Ishikawa (cell line): ENCODE measurements around the gene SYP.
A peak's percentile ranks its signal among the peaks of the same experiment; 100 is the strongest.

Source experiments
- CEBPB ChIP-seq: IDR thresholded peaks from 2 replicates; pipeline ENCODE4 v1.6.1; 2012
- CREB1 ChIP-seq: IDR thresholded peaks from 2 replicates; pipeline ENCODE4 v1.6.1; 2012; ENCODE audit warnings: low read depth
- EGR1 ChIP-seq: IDR thresholded peaks from 2 replicates; pipeline ENCODE4 v1.6.1; 2012
- EP300 ChIP-seq: IDR thresholded peaks from 2 replicates; pipeline ENCODE4 v1.6.1; 2012; ENCODE audit warnings: borderline replicate concordance
- FOXM1 ChIP-seq: IDR thresholded peaks from 2 replicates; pipeline ENCODE4 v1.6.1; 2012; ENCODE audit warnings: low read depth, borderline replicate concordance
- MAX ChIP-seq: IDR thresholded peaks from 2 replicates; pipeline ENCODE4 v1.6.1; 2012
- NFIC ChIP-seq: IDR thresholded peaks from 2 replicates; pipeline ENCODE4 v1.6.1; 2012
- RAD21 ChIP-seq: IDR thresholded peaks from 2 replicates; pipeline ENCODE4 v1.6.1; 2012; ENCODE audit warnings: low read depth
- REST ChIP-seq: IDR thresholded peaks from 2 replicates; pipeline ENCODE4 v1.6.1; 2012; ENCODE audit warnings: low read depth, mild to moderate bottlenecking
- TAF1 ChIP-seq: IDR thresholded peaks from 2 replicates; pipeline ENCODE4 v1.6.1; 2012; ENCODE audit warnings: low read depth, mild to moderate bottlenecking
- TCF12 ChIP-seq: IDR thresholded peaks from 2 replicates; pipeline ENCODE4 v1.6.1; 2012; ENCODE audit warnings: low read depth
- TEAD4 ChIP-seq: IDR thresholded peaks from 2 replicates; pipeline ENCODE4 v1.6.1; 2012
- USF1 ChIP-seq: IDR thresholded peaks from 2 replicates; pipeline ENCODE4 v1.6.1; 2012
- YY1 ChIP-seq: IDR thresholded peaks from 2 replicates; pipeline ENCODE4 v1.6.1; 2012; ENCODE audit warnings: low read depth
- ZBTB7A ChIP-seq: IDR thresholded peaks from 2 replicates; pipeline ENCODE4 v1.6.1; 2012; ENCODE audit warnings: low read depth

The SYP gene

GRCh38 chrX:49186125-49187027 is 13.6 kb downstream of the SYP start, which contains the start of gene PRICKLE3:
PRICKLE3 (minus strand) TSS chrX:49186373; CDS start chrX:49186297, 76 bp downstream.
- TF ChIP-seq YY1 = 0 out of 2 replicates have a peak, but pooled peaks have one; percentile 37
- no peak for TF ChIP-seq TEAD4
- TF ChIP-seq EP300 = no peak
- no peak for TF ChIP-seq CREB1
- peak; percentile 64 for TF ChIP-seq MAX
- peak; percentile 67 for TF ChIP-seq USF1
- TF ChIP-seq FOXM1 = no peak
- TF ChIP-seq CEBPB = no peak
- no peak for TF ChIP-seq TCF12
- 0 out of 2 replicates have a peak, but pooled peaks have one; percentile 40 for TF ChIP-seq EGR1
- TF ChIP-seq TAF1 = peak; percentile 40; the same call in 1 of the 2 replicates
- peak; percentile 8; the same call in 1 of the 2 replicates for TF ChIP-seq RAD21
- TF ChIP-seq REST = no peak
- TF ChIP-seq ZBTB7A = peak; percentile 73
- no peak for TF ChIP-seq NFIC

GRCh38 chrX:49184294-49185281 is 15.4 kb downstream of the SYP start:
- TF ChIP-seq EGR1 = no peak
- no peak for TF ChIP-seq CEBPB
- TF ChIP-seq CREB1 = no peak
- no peak for TF ChIP-seq TEAD4
- no peak for TF ChIP-seq NFIC
- TF ChIP-seq FOXM1 = no peak
- no peak for TF ChIP-seq YY1
- TF ChIP-seq USF1 = no peak
- TF ChIP-seq TAF1 = no peak
- no peak for TF ChIP-seq REST
- TF ChIP-seq MAX = no peak
- TF ChIP-seq ZBTB7A = no peak
- no peak for TF ChIP-seq TCF12
- TF ChIP-seq EP300 = no peak
- TF ChIP-seq RAD21 = no peak

GRCh38 chrX:49183701-49184281 is 16.2 kb downstream of the SYP start:
- TF ChIP-seq USF1 (no peak), MAX (no peak)

GRCh38 chrX:49179358-49179757 is 20.6 kb downstream of the SYP start:
- TF ChIP-seq CREB1 (no peak), CEBPB (no peak), REST (no peak), USF1 (no peak), TAF1 (no peak), EGR1 (no peak), ZBTB7A (no peak), NFIC (no peak)
